HG03565 (cell line): ENCODE results near the gene TMEM175.
"Not testable (repeated sequence)": the region's sequence is repeated elsewhere in the genome, so short reads cannot be mapped to it uniquely, and the experiment has no call there.

Experiments
- ATAC-seq: cut with Tn5 transposase; IDR thresholded peaks from one replicate; pipeline ENCODE4 v1.9.1; 2021; ENCODE audit warnings: mild to moderate bottlenecking, moderate library complexity; ENCODE audit not compliant: unreplicated experiment

Gene TMEM175

DNA sequence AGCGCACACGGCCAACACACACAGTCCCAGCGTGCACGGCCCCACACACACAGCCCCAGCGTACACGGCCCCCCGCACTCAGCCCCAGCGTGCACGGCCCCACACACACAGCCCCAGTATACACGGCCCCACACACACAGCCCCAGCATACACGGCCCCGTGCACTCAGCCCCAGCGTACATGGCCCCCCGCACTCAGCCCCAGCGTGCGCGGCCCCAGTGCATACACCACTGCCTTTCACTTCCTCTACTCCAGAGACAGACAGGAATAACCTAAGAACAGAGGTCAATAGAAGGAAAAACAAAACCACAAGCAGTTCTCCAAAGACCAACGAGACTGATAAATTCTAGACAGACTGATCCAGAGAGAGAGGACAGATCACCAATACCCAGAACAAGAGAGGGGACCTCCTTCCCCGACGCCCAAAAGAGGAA is 17.2 kb upstream of the TMEM175 start:
- ATAC-seq = no peak

DNA sequence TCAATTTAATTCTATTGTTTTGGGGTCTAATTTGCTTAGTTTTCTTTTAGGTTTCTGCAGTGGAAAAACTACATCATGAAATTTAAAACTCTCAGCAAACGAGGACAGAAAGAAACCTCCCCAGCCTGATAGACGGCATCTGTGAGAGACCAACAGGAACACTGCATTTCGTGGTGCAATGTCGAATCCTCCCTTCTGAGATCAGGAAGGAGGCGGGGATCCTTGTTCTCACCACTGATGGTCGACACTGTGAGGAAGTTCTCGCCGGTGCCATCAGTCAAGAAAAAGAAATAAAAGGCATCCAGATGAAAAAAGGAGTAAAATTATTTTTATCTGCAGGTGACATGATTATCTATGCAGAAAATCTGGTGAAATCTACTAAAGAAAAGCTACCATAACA is 16.7 kb upstream of the TMEM175 start:
- no peak for ATAC-seq

DNA sequence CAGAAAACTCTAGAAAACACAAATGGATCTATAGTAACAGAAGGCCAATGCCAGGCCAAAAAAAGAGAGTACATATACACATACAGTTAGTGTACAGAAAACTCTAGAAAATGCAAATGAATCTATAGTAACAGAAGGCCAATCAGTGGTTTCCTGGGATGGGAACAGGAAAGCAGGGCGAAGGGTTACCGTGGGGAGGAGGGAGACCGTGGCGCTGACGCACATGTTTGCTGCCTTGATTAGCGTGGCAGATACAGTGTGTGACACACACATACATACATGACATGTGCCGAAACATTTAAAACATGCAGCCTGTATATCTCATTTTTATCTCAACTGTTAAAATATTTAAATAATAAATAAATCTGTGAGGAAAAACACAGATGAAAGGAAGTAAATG is 14.8 kb upstream of the TMEM175 start:
- ATAC-seq = no peak

DNA sequence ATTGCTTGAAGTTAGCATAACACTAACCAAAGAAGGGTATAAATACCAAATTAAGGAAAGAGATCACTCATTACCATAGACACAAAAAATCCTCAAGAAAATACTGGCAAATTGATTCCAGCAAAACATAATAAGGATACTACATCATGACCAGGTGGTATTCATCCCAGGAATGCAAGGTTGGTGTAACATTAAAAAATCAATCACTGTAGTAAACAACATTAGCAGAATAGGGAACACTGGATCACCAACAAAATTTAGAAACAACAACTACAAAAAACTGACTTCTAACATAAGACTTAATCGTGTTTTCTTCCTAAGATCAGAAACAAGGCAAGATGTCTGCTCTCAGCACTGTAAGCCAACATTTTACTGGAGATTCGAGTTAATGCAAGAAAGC is 14.3 kb upstream of the TMEM175 start:
- no peak for ATAC-seq

DNA sequence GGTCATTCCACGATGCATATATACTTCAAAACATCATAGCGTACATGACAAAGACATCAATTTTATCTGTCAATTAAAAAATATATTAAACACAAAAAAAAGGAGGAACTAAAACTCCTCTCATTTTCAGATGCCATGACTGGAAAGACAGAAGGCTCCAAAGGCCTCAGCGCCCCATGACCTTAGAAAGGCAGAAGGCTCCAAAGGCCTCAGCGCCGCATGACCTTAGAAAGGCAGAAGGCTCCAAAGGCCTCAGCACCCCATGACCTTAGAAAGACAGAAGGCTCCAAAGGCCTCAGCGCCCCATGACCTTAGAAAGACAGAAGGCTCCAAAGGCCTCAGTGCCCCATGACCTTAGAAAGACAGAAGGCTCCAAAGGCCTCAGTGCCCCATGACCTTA is 13.7 kb upstream of the TMEM175 start:
- not testable (repeated sequence) for ATAC-seq

DNA sequence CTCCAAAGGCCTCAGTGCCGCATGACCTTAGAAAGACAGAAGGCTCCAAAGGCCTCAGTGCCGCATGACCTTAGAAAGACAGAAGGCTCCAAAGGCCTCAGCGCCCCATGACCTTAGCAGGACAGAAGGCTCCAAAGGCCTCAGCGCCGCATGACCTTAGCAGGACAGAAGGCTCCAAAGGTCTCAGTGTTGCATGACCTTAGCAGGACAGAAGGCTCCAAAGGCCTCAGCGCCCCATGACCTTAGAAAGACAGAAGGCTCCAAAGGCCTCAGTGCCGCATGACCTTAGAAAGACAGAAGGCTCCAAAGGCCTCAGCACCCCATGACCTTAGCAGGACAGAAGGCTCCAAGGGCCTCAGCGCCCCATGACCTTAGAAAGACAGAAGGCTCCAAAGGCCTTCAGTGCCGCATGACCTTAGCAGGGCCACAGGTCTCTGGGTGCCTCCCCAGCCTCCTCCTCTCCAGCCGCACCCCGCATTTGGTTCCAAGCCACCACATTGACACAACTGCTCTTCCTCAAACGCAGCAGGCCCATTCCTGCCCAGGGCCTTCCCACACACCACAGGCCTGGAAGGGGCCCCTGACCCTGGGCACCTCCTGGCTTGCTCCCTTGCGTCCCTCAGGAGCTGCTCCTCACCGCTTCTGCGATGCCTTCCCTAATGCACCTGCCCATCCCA is 13.1 kb upstream of the TMEM175 start:
- not testable (repeated sequence) for ATAC-seq

DNA sequence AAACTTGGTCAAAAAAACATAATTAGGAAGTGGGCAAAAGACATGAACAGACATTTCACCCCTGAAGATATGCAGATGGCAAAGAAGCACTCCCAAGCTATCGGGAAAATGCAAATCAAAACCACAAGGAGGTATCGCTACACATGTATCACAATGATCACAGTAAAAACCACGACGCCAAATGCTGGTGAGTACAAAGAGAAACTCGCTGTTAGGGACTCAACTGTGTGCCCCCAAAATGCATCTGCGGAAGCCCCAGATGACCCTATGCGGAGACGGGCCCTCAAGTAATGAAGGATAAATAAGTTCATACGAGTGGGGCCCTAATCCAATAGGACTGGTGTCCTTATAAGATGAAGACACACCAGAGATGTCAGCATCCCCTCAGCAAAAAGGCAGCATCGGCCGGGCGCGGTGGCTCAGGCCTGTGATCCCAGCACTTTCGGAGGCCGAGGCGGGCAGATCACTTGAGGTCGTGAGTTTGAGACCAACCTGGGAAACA is 10.4 kb upstream of the TMEM175 start:
- no peak for ATAC-seq

DNA sequence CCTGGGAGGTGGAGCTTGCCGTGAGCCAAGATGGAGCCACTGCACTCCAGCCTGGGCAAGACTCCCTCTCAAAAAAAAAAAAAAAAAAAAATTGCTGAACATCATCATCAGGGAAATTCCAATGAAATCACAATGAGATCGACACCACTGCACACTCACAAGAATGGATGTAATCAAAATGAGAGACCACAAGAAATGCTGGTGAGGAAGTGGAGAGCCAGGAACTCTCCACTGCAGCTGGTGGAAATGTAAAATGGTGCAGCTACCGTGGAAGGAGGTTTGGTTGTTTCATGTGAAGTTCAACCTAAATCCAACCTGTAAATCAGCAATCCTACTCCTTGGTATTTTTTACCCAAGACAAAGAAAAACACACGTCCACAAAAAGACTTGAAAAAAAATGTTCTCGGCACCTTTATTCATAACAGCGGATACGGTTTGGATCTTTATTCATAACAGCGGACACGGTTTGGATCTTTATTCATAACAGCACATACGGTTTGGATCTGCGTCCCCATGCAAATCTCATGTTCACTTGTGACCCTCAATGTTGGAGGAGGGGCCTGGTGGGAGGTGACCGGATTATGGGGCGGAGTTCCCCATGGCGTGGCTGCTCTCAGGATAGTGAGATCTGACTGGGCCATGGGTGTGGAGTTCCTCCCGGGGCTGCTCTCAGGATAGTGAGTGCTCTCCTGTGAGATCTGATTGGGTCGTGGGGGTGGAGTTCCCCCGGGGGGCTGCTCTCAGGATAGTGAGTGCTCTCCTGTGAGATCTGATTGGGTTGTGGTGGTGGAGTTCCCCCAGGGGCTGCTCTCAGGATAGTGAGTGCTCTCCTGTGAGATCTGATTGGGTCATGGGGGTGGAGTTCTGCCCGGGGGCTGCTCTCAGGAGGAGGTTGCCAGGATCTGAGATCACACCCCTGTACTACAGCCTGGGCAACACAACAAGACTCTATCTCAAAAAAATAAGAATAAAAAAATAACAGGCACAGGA is 7.9 kb upstream of the TMEM175 start:
- no peak for ATAC-seq

DNA sequence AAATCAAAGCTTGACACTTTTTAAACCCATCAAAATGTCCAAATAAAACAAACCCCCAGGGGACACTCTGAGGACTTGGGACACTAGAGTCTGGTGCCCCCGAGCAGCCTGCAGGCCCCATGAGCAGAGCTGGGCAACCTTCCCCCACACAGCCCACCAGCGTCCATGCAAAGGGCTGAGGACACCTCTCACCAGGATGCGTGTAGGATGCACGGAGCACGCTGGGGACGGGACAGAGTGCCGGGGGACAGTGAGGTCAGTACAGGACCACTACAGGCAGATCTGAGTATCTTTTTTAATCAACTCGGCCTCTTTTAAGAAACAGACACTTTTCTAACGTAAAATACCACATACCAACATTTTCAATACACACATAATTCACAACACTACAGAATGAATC is 7.1 kb upstream of the TMEM175 start:
- no peak for ATAC-seq

DNA sequence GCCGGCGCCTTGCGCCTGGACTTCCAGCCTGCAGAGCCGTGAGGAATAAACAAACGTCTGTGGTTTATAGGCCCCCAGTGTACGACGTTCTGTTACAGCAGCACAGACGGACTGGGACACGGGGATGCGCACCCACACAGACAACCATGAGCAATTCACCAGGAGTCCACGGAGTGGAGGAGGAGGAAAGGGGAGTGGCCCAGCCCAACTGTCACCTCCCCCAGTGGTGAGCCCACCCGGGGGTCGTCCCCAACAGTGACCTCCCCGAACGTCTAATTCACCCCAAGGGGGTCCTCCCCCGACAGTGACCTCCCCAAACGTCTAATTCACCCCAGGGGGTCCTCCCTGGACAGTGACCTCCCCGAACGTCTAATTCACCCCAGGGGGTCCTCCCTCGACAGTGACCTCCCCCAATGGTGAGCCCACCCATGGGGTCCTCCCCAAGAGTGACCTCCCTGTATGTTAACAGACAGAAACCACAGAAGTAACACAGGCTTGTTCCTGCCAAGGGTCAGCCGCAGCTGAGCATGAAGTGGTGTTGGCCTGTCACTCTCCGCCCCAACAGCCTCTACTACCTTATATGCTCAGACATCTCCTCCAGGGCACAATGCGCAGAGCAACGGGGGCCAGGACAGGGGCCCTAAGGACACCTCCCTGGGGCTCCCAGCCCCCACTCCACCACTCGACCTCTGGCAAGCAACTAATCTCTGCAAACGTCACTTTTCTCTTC is 6.3 kb upstream of the TMEM175 start:
- no peak for ATAC-seq

DNA sequence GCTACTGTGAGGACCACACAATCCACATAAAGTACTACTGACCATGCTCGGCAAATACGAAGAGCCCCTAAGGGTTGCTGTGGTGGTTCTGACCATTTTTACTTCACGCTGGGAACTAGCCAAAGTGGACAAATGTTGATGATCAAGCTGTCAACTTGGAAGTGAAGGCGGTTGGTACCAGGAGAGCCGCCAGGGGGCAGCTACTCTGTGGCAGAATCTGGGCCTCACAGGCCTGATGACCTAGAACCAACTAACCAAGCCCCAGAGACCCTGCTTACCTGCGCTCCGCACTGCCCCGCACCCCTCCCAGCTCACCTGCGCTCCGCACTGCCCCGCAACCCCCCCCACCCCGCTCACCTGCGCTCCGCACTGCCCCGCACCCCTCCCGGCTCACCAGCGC is 5.7 kb upstream of the TMEM175 start:
- no peak for ATAC-seq

DNA sequence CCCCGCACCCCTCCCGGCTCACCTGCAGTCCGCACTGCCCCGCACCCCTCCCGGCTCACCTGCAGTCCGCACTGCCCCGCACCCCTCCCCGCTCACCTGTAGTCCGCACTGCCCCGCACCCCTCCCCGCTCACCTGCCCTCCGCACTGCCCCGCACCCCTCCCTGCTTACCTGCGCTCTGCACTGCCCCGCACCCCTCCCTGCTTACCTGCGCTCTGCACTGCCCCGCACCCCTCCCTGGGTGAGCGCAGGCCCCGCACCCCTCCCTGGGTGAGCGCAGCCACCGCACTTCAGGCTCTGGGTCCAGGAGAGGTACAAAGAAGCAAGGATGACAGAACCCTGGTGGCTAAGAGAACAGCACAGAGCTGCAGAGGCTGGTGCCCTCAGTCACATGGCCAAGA is 4.7 kb upstream of the TMEM175 start:
- ATAC-seq = not testable (repeated sequence)

DNA sequence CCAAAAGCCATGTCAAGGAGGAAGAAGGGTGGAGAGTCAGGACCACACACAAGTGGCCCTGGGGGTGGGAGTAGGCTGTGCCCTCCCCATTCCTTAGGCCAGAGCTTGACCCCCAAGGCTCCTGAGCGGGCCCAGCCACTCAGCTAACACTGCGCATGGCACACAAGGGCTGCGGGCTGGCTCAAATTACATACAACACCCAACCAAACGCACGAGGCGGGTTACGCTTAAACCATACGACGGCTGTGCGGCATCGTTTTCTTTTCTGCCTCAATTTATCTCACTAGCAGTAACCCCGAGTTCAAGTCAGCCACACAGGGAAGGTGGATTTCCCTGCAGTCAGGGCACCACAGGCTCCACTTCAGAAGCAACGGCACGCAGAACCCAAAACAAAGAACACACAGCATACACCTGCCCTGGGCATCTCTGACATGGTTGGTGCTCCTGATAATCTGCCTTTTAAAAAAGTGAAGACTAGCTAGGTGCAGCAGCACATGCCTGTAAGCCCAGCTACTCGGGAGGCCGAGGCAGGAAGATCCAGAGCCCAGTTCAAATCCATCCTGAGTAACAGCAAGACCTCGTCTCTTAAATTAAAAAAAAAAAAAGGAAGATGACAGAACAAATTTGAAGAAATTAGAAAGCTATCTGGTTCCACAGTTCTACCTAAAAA is 3.0 kb upstream of the TMEM175 start:
- no peak for ATAC-seq

DNA sequence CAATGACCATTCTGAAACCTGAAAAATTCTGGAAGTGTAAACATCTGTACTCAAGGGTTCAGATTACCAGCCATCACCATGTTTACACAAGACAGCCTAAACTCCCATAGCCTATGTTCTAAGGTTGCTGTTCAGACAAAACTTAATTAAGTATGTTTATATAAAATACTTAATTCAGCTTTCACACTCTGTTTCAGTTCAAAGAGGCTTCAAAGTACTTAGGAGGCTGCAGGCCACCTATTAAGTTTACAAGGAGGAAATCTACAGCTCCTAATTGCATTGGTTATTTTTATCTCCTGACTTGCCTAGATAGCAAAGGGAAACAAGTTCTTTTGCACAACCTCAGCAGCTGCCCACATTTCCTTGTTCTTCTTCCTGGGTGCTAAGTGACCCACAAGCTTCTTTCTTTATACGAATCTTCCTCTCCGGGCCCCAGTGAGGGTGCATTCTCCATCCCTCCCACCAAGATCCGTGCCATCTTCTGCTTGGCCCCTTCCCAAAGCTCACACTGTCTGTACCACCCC is 2.2 kb upstream of the TMEM175 start:
- no peak for ATAC-seq

DNA sequence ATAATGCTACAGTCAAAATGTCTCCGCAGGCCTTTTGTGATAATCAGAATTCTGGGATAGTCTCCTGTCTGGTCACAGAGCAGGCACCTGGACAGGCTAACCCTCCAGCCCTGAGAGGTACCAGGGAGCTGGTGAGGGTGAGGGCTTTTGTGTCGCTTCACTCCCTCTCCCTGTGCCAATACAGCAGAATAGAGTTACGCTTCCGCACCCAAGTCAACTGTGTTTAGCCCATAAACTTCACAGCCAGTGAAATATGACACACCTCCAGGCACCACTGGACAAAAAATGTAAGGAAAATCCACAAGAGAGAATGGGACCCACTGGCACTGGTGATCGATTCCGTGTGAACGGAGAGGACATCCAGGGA is 1.4 kb upstream of the TMEM175 start:
- no peak for ATAC-seq

DNA sequence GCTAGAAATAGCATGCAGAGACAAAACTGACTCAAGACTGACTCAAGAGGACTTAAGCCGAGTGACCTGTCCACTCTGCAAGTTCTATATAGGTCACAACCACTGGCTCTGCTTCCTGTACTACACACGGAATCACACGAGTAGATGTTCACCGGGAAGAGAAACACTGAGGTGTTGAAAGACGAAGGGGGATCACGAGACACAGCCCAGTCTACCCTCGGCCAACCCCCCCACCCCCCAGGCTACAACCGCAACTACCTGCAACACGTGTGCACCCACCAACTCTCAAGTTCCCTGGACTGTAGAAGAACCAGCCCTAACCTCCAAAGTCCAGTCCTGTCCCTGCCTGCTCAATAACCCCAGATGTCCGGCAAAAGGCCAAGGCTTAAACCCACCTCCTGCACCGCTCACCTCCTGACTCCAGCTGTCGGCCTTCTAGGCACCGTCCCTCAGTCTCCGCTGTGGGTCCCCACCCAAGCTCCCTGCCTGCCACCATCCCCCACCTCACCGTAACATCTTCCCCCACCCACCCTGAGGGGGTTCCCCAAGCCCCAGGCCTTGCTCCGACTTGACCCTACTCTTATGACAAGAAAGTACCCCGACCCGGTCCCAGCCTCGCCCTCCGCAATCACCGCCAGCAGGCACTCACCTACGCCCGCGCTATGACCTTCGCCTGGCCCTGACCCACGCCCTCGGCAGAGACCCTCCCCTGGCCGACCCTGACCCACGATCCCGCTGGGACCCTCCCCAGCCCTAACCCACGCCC is 883 bp upstream of the TMEM175 start:
- ATAC-seq = no peak

DNA sequence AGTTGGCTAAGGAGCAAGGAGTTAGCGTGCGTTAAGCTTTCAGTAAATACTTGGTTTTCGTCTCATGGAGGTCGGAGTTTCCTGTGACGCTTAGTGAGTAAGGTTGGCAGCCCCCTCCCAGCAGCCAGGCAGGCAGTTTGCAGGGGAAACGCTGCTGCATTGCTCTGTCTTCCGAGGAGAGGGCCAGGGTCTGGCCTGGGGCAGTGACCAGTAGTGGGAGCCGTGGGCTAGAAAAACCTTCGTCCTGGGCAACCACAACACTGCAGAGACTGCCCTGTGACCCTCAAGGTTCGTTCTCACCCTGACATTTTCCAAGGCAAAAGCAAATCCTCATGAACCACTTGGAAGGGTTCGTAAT is 432 bp downstream of the TMEM175 start:
- no peak for ATAC-seq

DNA sequence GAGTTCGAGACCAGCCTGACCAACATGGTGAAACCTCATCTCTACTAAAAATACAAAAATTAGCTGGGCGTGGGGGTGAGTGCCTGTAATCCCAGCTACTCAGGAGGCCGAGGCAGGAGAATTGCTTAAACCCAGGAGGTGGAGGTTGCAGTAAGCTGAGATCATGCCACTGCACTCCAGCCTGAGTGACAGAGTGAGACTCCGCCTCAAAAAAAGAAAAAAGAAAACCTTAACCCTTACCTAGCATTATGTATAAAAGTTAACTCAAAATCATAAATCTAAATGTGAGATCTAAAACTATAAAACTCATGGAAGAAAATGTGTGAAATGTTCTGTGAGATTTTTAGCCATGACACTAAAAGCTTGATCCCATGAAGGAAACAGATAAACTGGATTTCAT is 7.2 kb downstream of the TMEM175 start:
- not testable (repeated sequence) for ATAC-seq

DNA sequence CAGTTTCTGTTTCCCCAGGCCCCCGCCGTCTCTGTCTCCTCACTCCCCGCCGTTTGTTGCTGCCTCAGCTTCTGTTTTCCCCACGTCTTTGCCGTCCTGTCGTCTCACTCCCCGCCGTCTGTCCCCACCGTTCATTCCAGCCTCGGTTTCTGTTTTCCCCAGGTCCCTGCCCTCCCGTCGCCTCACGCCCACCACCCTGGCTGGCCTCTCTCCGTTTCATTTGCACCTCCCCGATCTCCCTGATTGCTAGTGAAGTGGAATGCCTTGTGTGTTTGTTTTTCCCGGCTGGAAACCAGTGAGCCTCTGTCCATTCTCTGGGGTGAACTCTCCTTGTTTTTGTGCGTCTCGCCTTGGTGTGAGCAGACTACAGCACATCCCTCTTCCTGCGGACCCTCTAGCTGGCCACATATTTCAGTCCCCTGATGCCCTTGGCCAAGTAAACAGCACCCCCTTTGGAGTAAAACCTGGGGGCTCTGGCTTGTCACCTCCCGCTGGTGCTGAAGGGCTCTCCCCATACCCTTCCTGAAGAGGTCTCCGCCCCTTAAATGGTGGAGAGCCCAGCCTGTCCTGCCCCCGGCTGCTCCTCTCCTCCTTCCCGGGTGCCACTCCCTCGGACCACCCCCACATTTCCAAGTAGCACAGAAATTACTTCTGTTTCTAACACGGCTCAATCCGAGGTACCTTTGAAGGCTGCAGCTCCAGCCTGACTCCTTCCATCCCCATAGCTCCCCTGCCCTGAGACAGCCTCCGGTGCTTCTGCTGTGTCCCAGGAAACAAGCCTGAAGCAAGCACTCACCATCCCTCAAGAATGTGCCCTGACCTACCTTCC is 13.2 kb downstream of the TMEM175 start:
- ATAC-seq = no peak
